H9 (cell line): ENCODE measurements around the gene OCIAD2. TPM values are rescaled to one million over a fixed set of nuclear protein-coding genes. Genes with fewer than 3 reads are reported as not detected.
"Not testable (repeated sequence)": the region's sequence is repeated elsewhere in the genome, so short reads cannot be mapped to it uniquely, and the experiment has no call there.

Experiments
- DNase-seq: peaks from one replicate; pipeline ENCODE4 v3.0.0-alpha.2; 2017
- H2AFZ ChIP-seq: one replicate; pipeline ENCODE4 v1.6.1; 2013; ENCODE audit warnings: mild to moderate bottlenecking, low read length, control low read depth, moderate library complexity
- H2AK5ac ChIP-seq: 2 replicates; pipeline ENCODE4 v1.6.1; 2013; ENCODE audit warnings: low read length, control low read depth, mixed read lengths; ENCODE audit not compliant: insufficient read length
- H2BK120ac ChIP-seq: one replicate; pipeline ENCODE4 v1.6.1; 2013; ENCODE audit warnings: low read depth, mild to moderate bottlenecking, low read length, control low read depth, inconsistent platforms; ENCODE audit not compliant: poor library complexity, severe bottlenecking
- H2BK12ac ChIP-seq: 2 replicates; pipeline ENCODE4 v1.6.1; 2013; ENCODE audit warnings: low read length, control low read depth, mixed read lengths, low read depth; ENCODE audit not compliant: insufficient read length
- H2BK15ac ChIP-seq: 2 replicates; pipeline ENCODE4 v1.6.1; 2013; ENCODE audit warnings: low read depth, low read length, control low read depth
- H2BK20ac ChIP-seq: one replicate; pipeline ENCODE4 v1.6.1; 2013; ENCODE audit warnings: low read depth, mild to moderate bottlenecking, low read length, control low read depth, inconsistent platforms; ENCODE audit not compliant: poor library complexity, severe bottlenecking
- H2BK5ac ChIP-seq: 2 replicates; pipeline ENCODE4 v1.6.1; 2013; ENCODE audit warnings: low read length, control low read depth, mixed read lengths; ENCODE audit not compliant: insufficient read length
- H3K14ac ChIP-seq: 2 replicates; pipeline ENCODE4 v1.6.1; 2013; ENCODE audit warnings: low read length, control low read depth; ENCODE audit not compliant: insufficient read depth
- H3K18ac ChIP-seq: 2 replicates; pipeline ENCODE4 v1.6.1; 2013; ENCODE audit warnings: low read depth, mild to moderate bottlenecking, mixed read lengths, low read length, control low read depth; ENCODE audit not compliant: insufficient read length
- H3K23ac ChIP-seq: 2 replicates; pipeline ENCODE4 v1.6.1; 2013; ENCODE audit warnings: low read length, control low read depth, mixed read lengths, low read depth; ENCODE audit not compliant: insufficient read length
- H3K23me2 ChIP-seq: 2 replicates; pipeline ENCODE4 v1.6.1; 2013; ENCODE audit warnings: low read depth, mild to moderate bottlenecking, mixed read lengths, low read length, control low read depth; ENCODE audit not compliant: insufficient read length, poor library complexity, severe bottlenecking
- H3K27ac ChIP-seq: 2 replicates; pipeline ENCODE4 v1.5.1; 2013; ENCODE audit warnings: low read length, control low read depth, mixed read lengths, low read depth; ENCODE audit not compliant: insufficient read length
- H3K27me3 ChIP-seq: 2 replicates; pipeline ENCODE4 v1.6.1; 2013; ENCODE audit warnings: low read length, control low read depth, inconsistent platforms; ENCODE audit not compliant: insufficient read depth
- H3K4ac ChIP-seq: 2 replicates; pipeline ENCODE4 v1.6.1; 2013; ENCODE audit warnings: low read depth, mild to moderate bottlenecking, control low read depth, inconsistent platforms, low read length, moderate library complexity
- H3K4me1 ChIP-seq: 2 replicates; pipeline ENCODE4 v1.6.1; 2013; ENCODE audit warnings: low read length, control low read depth, inconsistent platforms; ENCODE audit not compliant: insufficient read depth
- H3K4me2 ChIP-seq: 2 replicates; pipeline ENCODE4 v1.6.1; 2013; ENCODE audit warnings: low read length, control low read depth, mixed read lengths; ENCODE audit not compliant: insufficient read length, insufficient read depth
- H3K56ac ChIP-seq: 2 replicates; pipeline ENCODE4 v1.6.1; 2013; ENCODE audit warnings: low read depth, mild to moderate bottlenecking, mixed read lengths, low read length, control low read depth; ENCODE audit not compliant: insufficient read length
- H3K79me1 ChIP-seq: 2 replicates; pipeline ENCODE4 v1.6.1; 2013; ENCODE audit warnings: low read depth, mild to moderate bottlenecking, moderate library complexity, low read length, control low read depth, inconsistent platforms; ENCODE audit not compliant: insufficient read depth, poor library complexity, severe bottlenecking
- H3K79me2 ChIP-seq: 2 replicates; pipeline ENCODE4 v1.6.1; 2013; ENCODE audit warnings: low read length, control low read depth, inconsistent platforms; ENCODE audit not compliant: insufficient read depth
- H3K9ac ChIP-seq: 2 replicates; pipeline ENCODE4 v1.6.1; 2013; ENCODE audit warnings: low read length, control low read depth, mixed read lengths; ENCODE audit not compliant: insufficient read length; ENCODE audit errors: extremely low read depth
- H3K9me3 ChIP-seq: one replicate; pipeline ENCODE4 v1.6.1; 2013; ENCODE audit warnings: low read depth, low read length, inconsistent platforms; ENCODE audit not compliant: control insufficient read depth
- H3T11ph ChIP-seq: one replicate; pipeline ENCODE4 v1.6.1; 2013; ENCODE audit warnings: mild to moderate bottlenecking, low read length, control low read depth, inconsistent platforms
- H4K20me1 ChIP-seq: one replicate; pipeline ENCODE4 v1.6.1; 2013; ENCODE audit not compliant: control insufficient read depth, insufficient read length, insufficient read depth
- H4K5ac ChIP-seq: 2 replicates; pipeline ENCODE4 v1.6.1; 2013; ENCODE audit warnings: low read depth, mild to moderate bottlenecking, mixed read lengths, low read length, control low read depth; ENCODE audit not compliant: insufficient read length
- H4K8ac ChIP-seq: replicated peaks from 2 replicates; pipeline ENCODE4 v1.6.1; 2013; ENCODE audit warnings: low read length, control low read depth, mixed read lengths, low read depth; ENCODE audit not compliant: insufficient read length
- H4K91ac ChIP-seq: 2 replicates; pipeline ENCODE4 v1.6.1; 2013; ENCODE audit warnings: low read depth, mild to moderate bottlenecking, moderate library complexity, mixed read lengths, low read length, control low read depth; ENCODE audit not compliant: insufficient read length
- H3K27ac Mint-ChIP-seq, 3 experiments: 2 replicates in 2 of 3; 3 replicates in 1 of 3; pipeline ENCODE4 v1.8.0; 2020 to 2021; ENCODE audit warnings: mixed read lengths in 3 of 3, mild to moderate bottlenecking in 1 of 3, moderate library complexity in 1 of 3
- H3K27me3 Mint-ChIP-seq: 2 replicates; pipeline ENCODE4 v1.8.0; 2021; ENCODE audit warnings: low read depth, mild to moderate bottlenecking, moderate library complexity, mixed read lengths
- H3K36me3 Mint-ChIP-seq, 3 experiments: 2 replicates in 2 of 3; 3 replicates in 1 of 3; pipeline ENCODE4 v1.8.0; 2020 to 2021; ENCODE audit warnings: low read depth in 3 of 3, mixed read lengths in 3 of 3; ENCODE audit not compliant: insufficient read depth in 1 of 3
- H3K4me1 Mint-ChIP-seq, 2 experiments: 2 replicates each; pipeline ENCODE4 v1.8.0; 2020; ENCODE audit warnings: mixed read lengths in 2 of 2
- H3K4me3 Mint-ChIP-seq, 2 experiments: 2 replicates in 1 of 2; 3 replicates in 1 of 2; pipeline ENCODE4 v1.8.0; 2020 to 2021; ENCODE audit warnings: mild to moderate bottlenecking in 2 of 2, mixed read lengths in 2 of 2, moderate library complexity in 1 of 2
- H3K9me3 Mint-ChIP-seq, 2 experiments: 2 replicates in 1 of 2; 3 replicates in 1 of 2; pipeline ENCODE4 v1.8.0; 2020; ENCODE audit warnings: mild to moderate bottlenecking in 2 of 2, mixed read lengths in 2 of 2, moderate library complexity in 1 of 2
- CTCF ChIP-seq: fragments of 200-600 bp; sonication (generic); conservative IDR thresholded peaks from 3 replicates; pipeline ENCODE4 v1.8.0; 2021; ENCODE audit warnings: antibody characterized with exemption, mild to moderate bottlenecking
- WGBS: extraction: QIAGEN DNeasy Blood & Tissue Kit; methylation state at CpG from one replicate; pipeline ENCODE4 v1.1.7; 2013; ENCODE audit warnings: missing lambda C conversion rate, low lambda C conversion rate, mixed read lengths; ENCODE audit not compliant: insufficient read length; ENCODE audit errors: extremely low coverage; 5-methylcytosine and 5-hydroxymethylcytosine counted together
- total RNA-seq: library from RNA; stranded (reverse); gene quantifications from 2 replicates; pipeline ENCODE4 v1.2.1, GENCODE V29; 2021

Gene OCIAD2
- total RNA-seq, 1 experiment from 2014 or later = 108 TPM

- Histone ChIP-seq H3K9ac (no peak overlapping the region), H3K14ac (no peak overlapping the region), H3K4me1 (no peaks in the 10 kb centered on the region), H3K27ac (no peak overlapping the region), H2BK15ac (no peak overlapping the region), H3K4me2 (no peak overlapping the region), H4K8ac (no peak overlapping the region), H3K18ac (no peak overlapping the region), H3K79me1 (no peaks in the 10 kb centered on the region), H3K23me2 (no peaks in the 10 kb centered on the region), H3K56ac (no peak overlapping the region), H3T11ph (no peak overlapping the region), H2BK20ac (no peak overlapping the region), H2AFZ (no peak overlapping the region), H4K5ac (no peak overlapping the region), H2BK5ac (no peak overlapping the region), H2AK5ac (no peak overlapping the region), H3K9me3 (no peaks in the 10 kb centered on the region), H4K20me1 (no peaks in the 10 kb centered on the region), H3K23ac (no peak overlapping the region), H2BK120ac (no peak overlapping the region), H3K27me3 (no peaks in the 10 kb centered on the region), H4K91ac (no peak overlapping the region), H3K79me2 (no peaks in the 10 kb centered on the region), H2BK12ac (no peak overlapping the region), H3K4ac (no peak overlapping the region)
- H3K9me3 Mint-ChIP-seq = no peaks in the 10 kb centered on the region
- no peak for DNase-seq
- H3K27ac Mint-ChIP-seq = no peak overlapping the region
- no CpG with 5 or more reads among the region's 1 CpG for WGBS
- H3K36me3 Mint-ChIP-seq = peaks cover 37 to 60% (median 59%) of the 10 kb centered on the region in 3 experiments
- no peak for TF ChIP-seq CTCF
- no peaks in the 10 kb centered on the region for H3K27me3 Mint-ChIP-seq
- H3K4me1 Mint-ChIP-seq = no peaks in the 10 kb centered on the region
- no peak overlapping the region for H3K4me3 Mint-ChIP-seq
Observed at GRCh38 chr4:48851651-48852050, 54.9 kb downstream of the OCIAD2 start.

GRCh38 chr4:48848799-48849198 lies 57.8 kb downstream of the OCIAD2 start:
- not testable (repeated sequence) for H3K14ac ChIP-seq, H3K4me1 Mint-ChIP-seq, H3K79me1 ChIP-seq, H2BK20ac ChIP-seq, H3K4ac ChIP-seq, H2AK5ac ChIP-seq, H2BK12ac ChIP-seq, H4K5ac ChIP-seq, H4K20me1 ChIP-seq, H3K4me1 ChIP-seq, H3K23ac ChIP-seq, H4K91ac ChIP-seq, H4K8ac ChIP-seq, H3K9me3 Mint-ChIP-seq, H3K18ac ChIP-seq, H2BK5ac ChIP-seq, H2BK15ac ChIP-seq, H3K56ac ChIP-seq, H3K79me2 ChIP-seq, H3K9me3 ChIP-seq, H3K27me3 ChIP-seq, H2AFZ ChIP-seq, H3K4me2 ChIP-seq, H3K9ac ChIP-seq, DNase-seq, H3K27ac ChIP-seq, H3K4me3 Mint-ChIP-seq, H3K27ac Mint-ChIP-seq, H3T11ph ChIP-seq, H3K27me3 Mint-ChIP-seq, H3K23me2 ChIP-seq, H2BK120ac ChIP-seq
- no CpG with 5 or more reads among the region's 6 CpGs for WGBS
- H3K36me3 Mint-ChIP-seq = peaks cover 53 to 75% (median 69%) of the 10 kb centered on the region in 3 experiments
